Gastrocnemius medialis (tissue), 4 donors: ENCODE data around the gene PUM1. TPM values are rescaled to one million over a fixed set of nuclear protein-coding genes. Genes with fewer than 3 reads are reported as not detected.

Source experiments
- ATAC-seq, 2 donors: fragments of 150-250 bp; one replicate each; pipeline ENCODE4 v1.9.1; 2016
- DNase-seq, 2 donors: peaks; one replicate each; pipeline ENCODE4 v3.0.0-alpha.2; 2019
- H3K27ac ChIP-seq, 4 donors: fragments of 200-600 bp; sonication (generic); 1 replicate in 1 of 4; 2 replicates in 3 of 4; pipeline ENCODE4 v1.5.1; 2016 to 2018; ENCODE audit warnings: mild to moderate bottlenecking in 2 of 4, moderate library complexity in 1 of 4
- H3K27me3 ChIP-seq, 3 donors: fragments of 200-600 bp; sonication (generic) in 2 of 3; 1 replicate in 1 of 3; 2 replicates in 2 of 3; pipeline versions ENCODE4 v1.5.1 to v1.6.0; 2016 to 2019; ENCODE audit warnings: mild to moderate bottlenecking in 1 of 3, moderate library complexity in 1 of 3
- H3K36me3 ChIP-seq, 2 donors: fragments of 200-600 bp; sonication (generic) in 1 of 2; one replicate each; pipeline ENCODE4 v1.5.1; 2017 to 2018
- H3K4me1 ChIP-seq, 2 donors: fragments of 200-600 bp; sonication (generic) in 1 of 2; one replicate each; pipeline ENCODE4 v1.5.1; 2016 to 2017; ENCODE audit warnings: mild to moderate bottlenecking in 2 of 2
- H3K4me3 ChIP-seq, 4 donors: fragments of 200-600 bp; sonication (generic) in 3 of 4; 1 replicate in 1 of 4; 2 replicates in 3 of 4; pipeline ENCODE4 v1.5.1; 2016 to 2019; ENCODE audit warnings: mild to moderate bottlenecking in 2 of 4
- H3K9me3 ChIP-seq, 3 donors: fragments of 200-600 bp; sonication (generic) in 2 of 3; 1 replicate in 1 of 3; 2 replicates in 2 of 3; pipeline ENCODE4 v1.5.1; 2016 to 2019
- CTCF ChIP-seq, 5 experiments: fragments of 450-650 bp in 3 of 5; fragments of 200-600 bp in 2 of 5; sonication (generic) in 2 of 5; IDR thresholded peaks in 4 of 5; conservative IDR thresholded peaks in 1 of 5; 1 replicate in 4 of 5; 2 replicates in 1 of 5; pipeline ENCODE4 v1.5.1; 2016 to 2019; ENCODE audit warnings: antibody characterized with exemption in 5 of 5, mild to moderate bottlenecking in 3 of 5, moderate library complexity in 3 of 5
- POLR2A ChIP-seq, 2 donors: fragments of 450-650 bp; IDR thresholded peaks; one replicate each; pipeline ENCODE4 v1.6.1; 2017; ENCODE audit warnings: antibody characterized with exemption in 2 of 2, mild to moderate bottlenecking in 2 of 2, moderate library complexity in 2 of 2
- in situ Hi-C, 4 donors: fragments of 200-750 bp; cut with MboI; loops; one replicate each; pipeline versions ENCODE4 v1.15.0 to v1.8.0; 2017; ENCODE audit warnings: low sequenced_read_pairs in 4 of 4
- intact Hi-C: fragments of 100-400 bp; cut with DNase I; formaldehyde crosslinking; loops from one replicate; pipeline ENCODE4 v1.15.1; 2023; ENCODE audit warnings: low total_unique reads
- total RNA-seq, 4 donors: library from RNA; depleted of rRNA; stranded (reverse); fragments of >200 nt; gene quantifications; one replicate each; pipeline versions ENCODE4 v1.1.0 to v1.2.3, GENCODE V29; 2016

PUM1 gene
- total RNA-seq, 4 donors from 2014 or later, result 56.7 to 111 (median 76.4) TPM

GRCh38 chr1:30908696-30909364, 156.7 kb downstream of the PUM1 start, which contains the start of gene SDC3:
TSS of gene SDC3 (minus strand) at chr1:30908758. CDS start at chr1:30908586, 172 bp downstream.
- H3K4me3 ChIP-seq, result peak within 1 kb of the TSS; percentile 51 to 60 (median 55)
- in situ Hi-C loops (no loop called here), intact Hi-C loops (no loop called here)
- peaks cover 0 to 7% (median 0%) of the 10 kb centered on the region in 3 donors for H3K27me3 ChIP-seq
- H3K9me3 ChIP-seq, result no peaks in the 10 kb centered on the region
- ATAC-seq (peak; percentile 12 to 34), DNase-seq (no peak)
- no peaks in the 10 kb centered on the region for H3K4me1 ChIP-seq
- no peak for TF ChIP-seq CTCF (IDR thresholded peaks at IDR 0.05 in 4 of 5, conservative IDR thresholded peaks at IDR 0.05 in 1 of 5)
- no peak for TF ChIP-seq POLR2A (IDR thresholded peaks at IDR 0.05)
- H3K27ac ChIP-seq, result peak within 1 kb of the TSS in 3 of 4 donors; percentile 31 to 61 (median 57)
- no peaks in the 10 kb centered on the region for H3K36me3 ChIP-seq

- no peak for TF ChIP-seq POLR2A (IDR thresholded peaks at IDR 0.05)
- no peak for TF ChIP-seq CTCF (IDR thresholded peaks at IDR 0.05 in 4 of 5, conservative IDR thresholded peaks at IDR 0.05 in 1 of 5)
- DNase-seq (no peak), ATAC-seq (no peak)
- H3K4me1 ChIP-seq, result no peaks in the 10 kb centered on the region
- in situ Hi-C loops, result no loop called here
- no peaks in the 10 kb centered on the region for H3K36me3 ChIP-seq
- H3K9me3 ChIP-seq, result no peaks in the 10 kb centered on the region
- H3K27ac ChIP-seq, result peak overlapping the region in 2 of 4 donors; percentile 50 to 57
- H3K27me3 ChIP-seq, result peaks cover 0 to 7% (median 0%) of the 10 kb centered on the region in 3 donors
- H3K4me3 ChIP-seq, result peak overlapping the region; percentile 36 to 60 (median 52)
- intact Hi-C loops, result no loop called here
Observed at GRCh38 chr1:30908316-30908695, 157.2 kb downstream of the PUM1 start.

- Histone ChIP-seq H3K4me3 (peak overlapping the region; percentile 36 to 60 (median 52)), H3K36me3 (no peaks in the 10 kb centered on the region), H3K27ac (peak overlapping the region in 2 of 4 donors; percentile 50 to 57), H3K9me3 (no peaks in the 10 kb centered on the region), H3K27me3 (peaks cover 0 to 7% (median 0%) of the 10 kb centered on the region in 3 donors), H3K4me1 (no peaks in the 10 kb centered on the region)
- intact Hi-C loops (no loop called here), in situ Hi-C loops (no loop called here)
- no peak for DNase-seq
- ATAC-seq, result no peak
- TF ChIP-seq POLR2A (IDR thresholded peaks at IDR 0.05), result no peak
- no peak for TF ChIP-seq CTCF (IDR thresholded peaks at IDR 0.05 in 4 of 5, conservative IDR thresholded peaks at IDR 0.05 in 1 of 5)
Observed at GRCh38 chr1:30907481-30908315, 157.8 kb downstream of the PUM1 start.

- Histone ChIP-seq H3K27ac (no peak overlapping the region), H3K9me3 (no peaks in the 10 kb centered on the region), H3K4me1 (peaks cover 0 to 4% of the 10 kb centered on the region in 2 donors), H3K36me3 (no peaks in the 10 kb centered on the region), H3K4me3 (no peak overlapping the region), H3K27me3 (peaks cover 0 to 7% (median 0%) of the 10 kb centered on the region in 3 donors)
- TF ChIP-seq CTCF (IDR thresholded peaks at IDR 0.05 in 4 of 5, conservative IDR thresholded peaks at IDR 0.05 in 1 of 5) (no peak), POLR2A (IDR thresholded peaks at IDR 0.05) (no peak)
- ATAC-seq, result no peak
- in situ Hi-C loops, result no loop called here
- intact Hi-C loops, result no loop called here
- no peak for DNase-seq
Observed at GRCh38 chr1:30906631-30907441, 158.7 kb downstream of the PUM1 start.
